ENCODE data around the gene GPD2.
"Not testable (repeated sequence)": the region's sequence is repeated elsewhere in the genome, so short reads cannot be mapped to it uniquely, and the experiment has no call there.

Gene GPD2

GRCh38 chr2:156491176-156491575 lies 55.0 kb downstream of the GPD2 start:
- Mint-ChIP-seq H3K27me3 (ENCODE audit: low read depth, poor library complexity) (no peaks in the 10 kb centered on the region), H3K36me3 (ENCODE audit: low read depth) (no peaks in the 10 kb centered on the region), H3K9me3 (no peaks in the 10 kb centered on the region), H3K4me1 (no peaks in the 10 kb centered on the region), H3K27ac (no peak overlapping the region), H3K4me3 (no peak overlapping the region)
- DNase-seq: no peak
- no peak for TF ChIP-seq CTCF (IDR thresholded peaks at IDR 0.05)

- no peak overlapping the region for H3K4me3 Mint-ChIP-seq
- no peaks in the 10 kb centered on the region for H3K27me3 Mint-ChIP-seq (ENCODE audit: low read depth, poor library complexity)
- TF ChIP-seq CTCF (IDR thresholded peaks at IDR 0.05): no peak
- H3K9me3 Mint-ChIP-seq: no peaks in the 10 kb centered on the region
- no peaks in the 10 kb centered on the region for H3K4me1 Mint-ChIP-seq
- no peak overlapping the region for H3K27ac Mint-ChIP-seq
- DNase-seq: no peak
- no peaks in the 10 kb centered on the region for H3K36me3 Mint-ChIP-seq (ENCODE audit: low read depth)
Observed at GRCh38 chr2:156492979-156493378, 56.8 kb downstream of the GPD2 start.

DNA sequence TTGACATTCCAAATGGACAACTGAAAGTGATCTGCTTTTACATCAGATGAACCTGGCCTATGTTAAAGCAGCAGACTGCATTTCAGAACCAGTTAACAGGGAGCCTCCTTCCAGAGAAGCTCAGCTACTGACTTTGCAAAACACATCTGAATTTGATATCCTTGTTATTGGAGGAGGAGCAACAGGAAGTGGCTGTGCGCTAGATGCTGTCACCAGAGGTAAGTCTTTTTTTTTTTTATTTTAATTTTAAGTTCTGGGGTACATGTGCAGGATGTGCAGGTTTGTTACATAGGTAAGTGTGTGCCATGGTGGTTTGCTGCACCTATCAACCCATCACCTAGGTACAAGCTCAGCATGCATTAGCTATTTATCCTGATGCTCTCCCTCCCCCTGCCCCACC lies 59.8 kb downstream of the GPD2 start:
- not testable (repeated sequence) for H3K27me3 Mint-ChIP-seq (ENCODE audit: low read depth, poor library complexity); DNase-seq; H3K4me1 Mint-ChIP-seq; H3K4me3 Mint-ChIP-seq; H3K36me3 Mint-ChIP-seq (ENCODE audit: low read depth); H3K27ac Mint-ChIP-seq; H3K9me3 Mint-ChIP-seq

- Mint-ChIP-seq H3K4me1 (no peaks in the 10 kb centered on the region), H3K4me3 (no peak overlapping the region), H3K36me3 (ENCODE audit: low read depth) (no peaks in the 10 kb centered on the region), H3K9me3 (no peaks in the 10 kb centered on the region), H3K27me3 (ENCODE audit: low read depth, poor library complexity) (no peaks in the 10 kb centered on the region), H3K27ac (no peak overlapping the region)
- no peak for TF ChIP-seq CTCF (IDR thresholded peaks at IDR 0.05)
- DNase-seq: no peak
Observed at GRCh38 chr2:156505696-156506095, 69.5 kb downstream of the GPD2 start.

GRCh38 chr2:156511122-156511521 lies 74.9 kb downstream of the GPD2 start:
- H3K9me3 Mint-ChIP-seq: no peaks in the 10 kb centered on the region
- H3K4me1 Mint-ChIP-seq: no peaks in the 10 kb centered on the region
- H3K27ac Mint-ChIP-seq: no peak overlapping the region
- TF ChIP-seq CTCF (IDR thresholded peaks at IDR 0.05): no peak
- H3K36me3 Mint-ChIP-seq (ENCODE audit: low read depth): peaks cover 15% of the 10 kb centered on the region
- no peak overlapping the region for H3K4me3 Mint-ChIP-seq
- no peaks in the 10 kb centered on the region for H3K27me3 Mint-ChIP-seq (ENCODE audit: low read depth, poor library complexity)
- DNase-seq: no peak

GRCh38 chr2:156511803-156512202 lies 75.6 kb downstream of the GPD2 start:
- no peaks in the 10 kb centered on the region for H3K9me3 Mint-ChIP-seq
- no peak overlapping the region for H3K4me3 Mint-ChIP-seq
- no peaks in the 10 kb centered on the region for H3K4me1 Mint-ChIP-seq
- H3K27ac Mint-ChIP-seq: no peak overlapping the region
- H3K36me3 Mint-ChIP-seq (ENCODE audit: low read depth): peaks cover 15% of the 10 kb centered on the region
- no peak for TF ChIP-seq CTCF (IDR thresholded peaks at IDR 0.05)
- H3K27me3 Mint-ChIP-seq (ENCODE audit: low read depth, poor library complexity): no peaks in the 10 kb centered on the region
- DNase-seq: no peak
